ENCODE results near the gene PTPN13. TPM values are rescaled to one million over a fixed set of nuclear protein-coding genes. Genes with fewer than 3 reads are reported as not detected.

PTPN13 gene
- total RNA-seq, 2 experiments from 2014 or later: 4.7 to 5.3 TPM

DNA sequence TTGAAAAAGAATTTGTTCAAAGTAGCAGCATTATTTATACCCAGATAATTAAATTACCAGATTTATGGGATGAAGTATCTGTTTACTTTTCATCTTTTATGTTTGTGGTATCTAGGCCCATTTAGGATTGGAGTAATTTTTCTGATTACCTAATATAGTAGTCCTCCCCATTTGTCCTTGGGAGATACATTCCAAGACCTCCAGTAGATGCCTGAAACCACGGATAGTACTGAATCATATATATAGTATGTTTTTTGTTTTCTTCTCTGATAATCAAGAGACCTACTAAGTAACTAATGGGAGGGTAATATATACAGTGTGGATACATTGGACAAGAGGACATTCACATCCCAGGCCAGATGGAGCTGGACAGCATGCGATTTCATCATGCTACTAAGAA is 30.7 kb upstream of the PTPN13 start:
- Mint-ChIP-seq H3K4me1 (no peaks in the 10 kb centered on the region), H3K27me3 (peaks cover 2% of the 10 kb centered on the region), H3K4me3 (no peak overlapping the region), H3K9me3 (no peaks in the 10 kb centered on the region), H3K27ac (no peak overlapping the region), H3K36me3 (ENCODE audit: low read depth) (no peaks in the 10 kb centered on the region)
- no peak for DNase-seq
- CTCF ChIA-PET: no interaction called here
- POLR2A ChIA-PET: no interaction called here

- CTCF ChIA-PET: no interaction called here
- H3K27me3 Mint-ChIP-seq: peaks cover 4% of the 10 kb centered on the region
- no peak for DNase-seq
- POLR2A ChIA-PET: no interaction called here
- peaks cover 8% of the 10 kb centered on the region for H3K4me1 Mint-ChIP-seq
- no peaks in the 10 kb centered on the region for H3K9me3 Mint-ChIP-seq
- no peaks in the 10 kb centered on the region for H3K36me3 Mint-ChIP-seq (ENCODE audit: low read depth)
- no peak overlapping the region for H3K4me3 Mint-ChIP-seq
- H3K27ac Mint-ChIP-seq: no peak overlapping the region
These were observed 29.3 kb upstream of the PTPN13 start for GRCh38 chr4:86564795-86565194.

DNA sequence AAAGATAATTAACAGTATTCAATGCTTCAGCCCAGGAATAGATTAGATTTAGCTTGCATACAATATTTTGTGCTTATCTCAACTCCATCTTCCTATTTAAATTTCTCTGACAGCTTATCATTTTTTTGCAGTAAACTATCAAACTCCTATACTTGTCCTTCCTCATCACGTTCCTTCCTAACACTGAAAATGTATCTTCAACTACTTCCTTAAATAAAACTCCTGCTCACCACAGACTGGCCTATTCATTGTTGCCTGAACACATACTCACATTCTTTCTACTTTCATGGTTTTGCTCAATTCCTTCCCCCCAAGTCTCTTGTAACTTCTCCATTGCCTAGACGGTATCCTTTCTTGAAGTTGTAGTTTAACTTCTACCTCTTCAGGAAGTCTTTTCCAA is 28.5 kb upstream of the PTPN13 start:
- ChIA-PET CTCF (no interaction called here), POLR2A (no interaction called here)
- peaks cover 8% of the 10 kb centered on the region for H3K4me1 Mint-ChIP-seq
- no peaks in the 10 kb centered on the region for H3K9me3 Mint-ChIP-seq
- H3K27me3 Mint-ChIP-seq: peaks cover 4% of the 10 kb centered on the region
- no peaks in the 10 kb centered on the region for H3K36me3 Mint-ChIP-seq (ENCODE audit: low read depth)
- H3K4me3 Mint-ChIP-seq: no peak overlapping the region
- no peak overlapping the region for H3K27ac Mint-ChIP-seq
- DNase-seq: no peak

DNA sequence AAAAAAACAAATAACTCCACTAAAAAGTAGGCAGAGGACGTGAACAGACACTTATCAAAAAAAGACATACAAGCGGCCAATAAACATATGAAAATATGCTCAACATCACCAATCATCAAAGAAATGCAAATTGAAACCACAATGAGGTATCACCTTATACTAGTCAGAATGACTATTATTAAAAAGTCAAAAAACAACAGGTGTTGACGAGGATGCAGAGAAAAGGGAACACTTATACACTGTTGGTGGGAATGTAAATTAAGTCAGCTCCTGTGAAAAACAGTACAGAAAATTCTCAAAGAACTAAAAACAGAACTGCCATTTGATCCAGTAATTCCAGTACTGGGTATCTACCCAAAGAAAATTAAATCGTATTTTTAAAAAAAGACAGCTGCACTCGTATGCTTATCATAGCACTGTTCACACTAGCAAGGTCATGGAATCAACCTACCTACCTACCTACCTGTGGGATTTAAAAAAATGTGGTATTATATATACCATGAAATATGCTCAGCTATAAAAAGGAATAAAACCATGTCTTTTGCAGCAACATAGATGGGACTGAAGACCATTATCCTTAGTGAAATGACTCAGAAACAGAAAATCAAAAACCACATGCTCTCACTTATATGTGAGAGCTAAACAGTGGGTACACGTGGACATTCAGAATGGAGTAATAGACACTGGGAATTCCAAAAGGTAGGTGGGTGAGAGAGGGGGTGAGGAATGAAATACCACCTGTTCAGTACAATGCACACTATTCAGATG is 24.8 kb upstream of the PTPN13 start:
- Mint-ChIP-seq H3K36me3 (ENCODE audit: low read depth) (no peaks in the 10 kb centered on the region), H3K27ac (no peak overlapping the region), H3K4me1 (peaks cover 8% of the 10 kb centered on the region), H3K27me3 (peaks cover 4% of the 10 kb centered on the region), H3K4me3 (no peak overlapping the region), H3K9me3 (no peaks in the 10 kb centered on the region)
- DNase-seq: no peak
- CTCF ChIA-PET: interaction anchor here (1.5 kb wide), 1 partner anchor 70 kb away, joined by 4 read pairs; no protein-coding TSS in a partner anchor
- POLR2A ChIA-PET: no interaction called here

DNA sequence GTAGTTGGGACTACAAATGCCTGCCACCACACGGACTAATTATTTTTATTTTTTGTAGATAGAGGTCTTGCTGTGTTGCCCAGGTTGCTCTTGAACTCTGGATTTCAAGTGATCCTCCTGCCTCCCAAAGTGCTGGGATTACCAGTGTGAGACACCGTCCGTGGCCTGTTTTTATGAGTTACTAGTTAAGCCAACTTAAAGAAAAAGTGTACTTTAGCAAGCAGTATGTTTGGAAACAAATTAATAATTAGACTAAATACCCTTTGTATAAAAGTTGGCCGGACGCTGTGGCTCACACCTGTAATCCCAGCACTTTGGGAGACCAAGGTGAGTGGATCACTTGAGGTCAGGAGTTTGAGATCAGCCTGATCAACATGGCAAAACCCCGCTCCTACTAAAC is 14.2 kb upstream of the PTPN13 start:
- CTCF ChIA-PET: no interaction called here
- DNase-seq: no peak
- H3K4me3 Mint-ChIP-seq: no peak overlapping the region
- H3K9me3 Mint-ChIP-seq: no peaks in the 10 kb centered on the region
- H3K27me3 Mint-ChIP-seq: peaks cover 2% of the 10 kb centered on the region
- POLR2A ChIA-PET: no interaction called here
- no peaks in the 10 kb centered on the region for H3K36me3 Mint-ChIP-seq (ENCODE audit: low read depth)
- peaks cover 1% of the 10 kb centered on the region for H3K4me1 Mint-ChIP-seq
- no peak overlapping the region for H3K27ac Mint-ChIP-seq

- Mint-ChIP-seq H3K27ac (no peak overlapping the region), H3K36me3 (ENCODE audit: low read depth) (no peaks in the 10 kb centered on the region), H3K4me3 (no peak overlapping the region), H3K9me3 (no peaks in the 10 kb centered on the region), H3K4me1 (peaks cover 1% of the 10 kb centered on the region), H3K27me3 (peaks cover 9% of the 10 kb centered on the region)
- CTCF ChIA-PET: interaction anchor here (0.6 to 1.5 kb wide), 3 partner anchors 11 to 84 kb away, joined by 3 read pairs; no protein-coding TSS in a partner anchor
- POLR2A ChIA-PET: interaction anchor here (1.4 kb wide), 1 partner anchor 12 kb away, joined by 4 read pairs; the partner anchor contains the start of gene PTPN13
- DNase-seq: no peak
These were observed 11.7 kb upstream of the PTPN13 start for GRCh38 chr4:86582410-86582809.

GRCh38 chr4:86586160-86586572 is 7.9 kb upstream of the PTPN13 start:
- peaks cover 1% of the 10 kb centered on the region for H3K4me1 Mint-ChIP-seq
- ChIA-PET POLR2A (no interaction called here), CTCF (interaction anchor here (2.2 kb wide), 1 partner anchor 87 kb away, joined by 7 read pairs; no protein-coding TSS in a partner anchor)
- H3K27me3 Mint-ChIP-seq: peaks cover 14% of the 10 kb centered on the region
- DNase-seq: no peak
- no peaks in the 10 kb centered on the region for H3K9me3 Mint-ChIP-seq
- no peaks in the 10 kb centered on the region for H3K36me3 Mint-ChIP-seq (ENCODE audit: low read depth)
- no peak overlapping the region for H3K27ac Mint-ChIP-seq
- H3K4me3 Mint-ChIP-seq: no peak overlapping the region

DNA sequence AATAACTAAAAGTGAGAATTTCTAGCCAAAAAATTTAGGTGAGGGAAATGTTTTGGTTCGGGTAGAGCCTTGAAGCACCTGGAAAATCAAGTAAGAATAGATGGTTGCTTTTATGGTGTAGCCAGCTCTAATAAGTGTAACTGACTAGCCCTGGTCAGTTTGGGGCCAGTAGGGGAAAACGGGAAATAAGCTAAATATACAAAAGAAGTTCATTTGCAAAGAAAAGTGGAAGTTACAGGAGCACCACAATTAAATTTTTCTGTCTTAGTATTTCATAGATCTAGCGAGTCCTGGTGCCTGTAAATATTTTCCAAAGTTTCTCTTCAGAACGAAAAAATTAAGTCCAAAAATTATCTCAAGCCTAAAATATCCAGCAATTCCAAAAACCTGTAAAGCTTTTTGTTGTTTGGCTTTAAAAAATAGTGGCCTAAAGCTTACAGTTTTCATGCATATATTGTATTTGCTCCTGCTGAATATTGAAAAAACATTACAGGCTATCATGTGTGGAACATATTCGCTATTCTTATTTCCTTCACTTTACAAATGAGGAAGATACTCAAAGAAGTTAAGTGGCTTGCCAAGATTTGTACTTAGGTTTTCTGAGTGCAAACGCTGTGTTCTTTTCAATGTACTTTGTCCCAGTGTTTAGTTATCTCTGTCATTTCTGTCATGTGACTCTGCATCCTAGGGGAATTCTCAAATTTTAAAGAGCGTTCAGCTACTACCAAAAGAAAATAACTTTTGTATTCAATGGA is 7.3 kb upstream of the PTPN13 start:
- H3K4me1 Mint-ChIP-seq: peaks cover 1% of the 10 kb centered on the region
- H3K27ac Mint-ChIP-seq: no peak overlapping the region
- no peak overlapping the region for H3K4me3 Mint-ChIP-seq
- H3K9me3 Mint-ChIP-seq: no peaks in the 10 kb centered on the region
- peaks cover 14% of the 10 kb centered on the region for H3K27me3 Mint-ChIP-seq
- ChIA-PET POLR2A (no interaction called here), CTCF (interaction anchor here (2.2 kb wide), 1 partner anchor 88 kb away, joined by 7 read pairs; no protein-coding TSS in a partner anchor)
- H3K36me3 Mint-ChIP-seq (ENCODE audit: low read depth): no peaks in the 10 kb centered on the region
- no peak for DNase-seq

GRCh38 chr4:86587381-86588140 is 6.6 kb upstream of the PTPN13 start:
- CTCF ChIA-PET: no interaction called here
- no peaks in the 10 kb centered on the region for H3K36me3 Mint-ChIP-seq (ENCODE audit: low read depth)
- POLR2A ChIA-PET: no interaction called here
- no peaks in the 10 kb centered on the region for H3K4me1 Mint-ChIP-seq
- no peak for DNase-seq
- no peak overlapping the region for H3K27ac Mint-ChIP-seq
- peaks cover 19% of the 10 kb centered on the region for H3K27me3 Mint-ChIP-seq
- no peak overlapping the region for H3K4me3 Mint-ChIP-seq
- no peaks in the 10 kb centered on the region for H3K9me3 Mint-ChIP-seq

- POLR2A ChIA-PET: no interaction called here
These were observed 1.4 kb upstream of the PTPN13 start for GRCh38 chr4:86592553-86593249.

GRCh38 chr4:86594559-86595425 is 677 bp downstream of the PTPN13 start:
- Mint-ChIP-seq H3K9me3 (no peaks in the 10 kb centered on the region), H3K36me3 (ENCODE audit: low read depth) (no peaks in the 10 kb centered on the region), H3K4me3 (peak overlapping the region; percentile 74), H3K4me1 (peaks cover 20% of the 10 kb centered on the region), H3K27me3 (peaks cover 49% of the 10 kb centered on the region), H3K27ac (peak overlapping the region; percentile 63)
- CTCF ChIA-PET: interaction anchor here (0.7 to 4.0 kb wide), 6 partner anchors 9 to 304 kb away, joined by 3 to 22 read pairs (median 6); no protein-coding TSS in a partner anchor
- DNase-seq: peak; percentile 25
- POLR2A ChIA-PET: interaction anchor here (1.2 to 2.2 kb wide), 6 partner anchors 12 to 53 kb away, joined by 3 to 10 read pairs (median 4); no protein-coding TSS in a partner anchor

More at GRCh38 chr4:86592553-86593249, 1.4 kb upstream of the PTPN13 start:
- Mint-ChIP-seq H3K27me3 (peaks cover 47% of the 10 kb centered on the region), H3K4me1 (peaks cover 20% of the 10 kb centered on the region), H3K36me3 (ENCODE audit: low read depth) (no peaks in the 10 kb centered on the region), H3K9me3 (no peaks in the 10 kb centered on the region), H3K27ac (no peak overlapping the region), H3K4me3 (no peak overlapping the region)
- no peak for DNase-seq
- CTCF ChIA-PET: interaction anchor here (1.6 kb wide), 1 partner anchor 94 kb away, joined by 13 read pairs; no protein-coding TSS in a partner anchor

DNA sequence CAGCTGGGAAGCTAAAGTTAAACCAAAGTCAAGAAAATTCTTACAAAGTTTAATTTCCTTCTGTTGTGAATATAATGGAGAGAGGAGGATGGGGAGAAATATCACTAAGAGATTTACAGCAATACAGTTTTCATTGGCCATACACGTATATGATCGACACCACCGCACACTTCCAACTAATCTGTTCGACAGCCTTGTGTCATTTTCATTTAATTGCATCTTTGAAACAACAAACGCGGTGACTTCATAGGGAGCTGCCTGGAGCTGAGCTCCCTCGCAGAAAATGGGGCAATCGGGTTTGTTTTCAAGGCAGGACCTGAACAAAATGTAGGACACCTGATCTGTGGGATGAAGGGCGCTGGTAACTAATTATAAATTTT is 1.3 kb downstream of the PTPN13 start:
- Mint-ChIP-seq H3K36me3 (ENCODE audit: low read depth) (no peaks in the 10 kb centered on the region), H3K27ac (peak overlapping the region; percentile 55), H3K9me3 (no peaks in the 10 kb centered on the region), H3K27me3 (peaks cover 49% of the 10 kb centered on the region), H3K4me1 (peaks cover 20% of the 10 kb centered on the region), H3K4me3 (peak overlapping the region; percentile 74)
- ChIA-PET POLR2A (interaction anchor here (2.2 kb wide), 1 partner anchor 51 kb away, joined by 10 read pairs; no protein-coding TSS in a partner anchor), CTCF (interaction anchor here (2.4 to 4.0 kb wide), 2 partner anchors 96 to 100 kb away, joined by 10 to 22 read pairs; no protein-coding TSS in a partner anchor)
- DNase-seq: no peak

Data from activated CD4-positive, alpha-beta memory T cell treated with anti-CD3 and anti-CD28 coated beads, Interleukin-2, amount 10 ng/mL, durations not matched to agents 7 days and 5 days (primary cell).